A549 treated with CpdA at 1 μM for 4 hours (cell line): Measurements from ENCODE around the gene ASCC3. TPM values are rescaled to one million over a fixed set of nuclear protein-coding genes. Genes with fewer than 3 reads are reported as not detected.

ENCODE experiments used
- total RNA-seq: library from RNA; stranded (reverse); fragments of 200-300 nt; extraction: Qiagen RNA extraction; gene quantifications from 5 replicates; pipeline ENCODE4 v1.2.3, GENCODE V29; 2022; ENCODE audit warnings: low read depth

Gene ASCC3
- total RNA-seq = 19.2 to 23.1 TPM (median 20.5 TPM) in 5 replicates

GRCh38 chr6:100880853-100881706 lies at the start of gene ASCC3:
TSS of gene ASCC3 (minus strand) at chr6:100881329. CDS start at chr6:100867997, 13,332 bp downstream.

GRCh38 chr6:100464903-100465700 lies 416.0 kb downstream of the ASCC3 start, which contains the start of gene SIM1:
TSS of gene SIM1 (minus strand) at chr6:100464921. CDS start at chr6:100463468, 1,453 bp downstream.

